ENCODE results near the gene MAP4K4. TPM values are rescaled to one million over a fixed set of nuclear protein-coding genes. Genes with fewer than 3 reads are reported as not detected.
"Not testable (repeated sequence)": the region's sequence is repeated elsewhere in the genome, so short reads cannot be mapped to it uniquely, and the experiment has no call there.

Gene MAP4K4
- total RNA-seq, 1 donor: 19.7 TPM

DNA sequence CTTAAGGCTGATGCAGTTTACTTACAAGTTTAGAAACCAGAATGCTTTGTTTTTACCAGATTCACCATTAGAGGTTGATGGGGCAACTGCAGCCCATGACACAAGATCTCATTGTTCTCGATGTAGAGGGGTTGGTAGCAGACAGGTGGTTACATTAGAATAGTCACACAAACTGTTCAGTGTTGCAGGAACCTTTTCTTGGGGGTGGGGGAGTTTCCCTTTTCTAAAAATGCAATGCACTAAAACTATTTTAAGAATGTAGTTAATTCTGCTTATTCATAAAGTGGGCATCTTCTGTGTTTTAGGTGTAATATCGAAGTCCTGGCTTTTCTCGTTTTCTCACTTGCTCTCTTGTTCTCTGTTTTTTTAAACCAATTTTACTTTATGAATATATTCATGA, 194.9 kb downstream of the MAP4K4 start:
- no peak for DNase-seq (ENCODE audit: low read depth in 2 of 3, low spot score in 2 of 3)

DNA sequence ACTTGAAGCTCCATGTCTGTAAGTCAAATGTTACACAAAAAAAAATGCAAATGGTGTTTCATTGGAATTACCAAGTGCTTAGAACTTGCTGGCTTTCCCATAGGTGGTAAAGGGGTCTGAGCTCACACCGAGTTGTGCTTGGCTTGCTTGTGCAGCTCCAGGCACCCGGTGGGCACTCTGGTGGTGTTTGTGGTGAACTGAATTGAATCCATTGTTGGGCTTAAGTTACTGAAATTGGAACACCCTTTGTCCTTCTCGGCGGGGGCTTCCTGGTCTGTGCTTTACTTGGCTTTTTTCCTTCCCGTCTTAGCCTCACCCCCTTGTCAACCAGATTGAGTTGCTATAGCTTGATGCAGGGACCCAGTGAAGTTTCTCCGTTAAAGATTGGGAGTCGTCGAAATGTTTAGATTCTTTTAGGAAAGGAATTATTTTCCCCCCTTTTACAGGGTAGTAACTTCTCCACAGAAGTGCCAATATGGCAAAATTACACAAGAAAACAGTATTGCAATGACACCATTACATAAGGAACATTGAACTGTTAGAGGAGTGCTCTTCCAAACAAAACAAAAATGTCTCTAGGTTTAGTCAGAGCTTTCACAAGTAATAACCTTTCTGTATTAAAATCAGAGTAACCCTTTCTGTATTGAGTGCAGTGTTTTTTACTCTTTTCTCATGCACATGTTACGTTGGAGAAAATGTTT, 196.3 kb downstream of the MAP4K4 start:
- no peak for DNase-seq (ENCODE audit: low read depth in 2 of 3, low spot score in 2 of 3)

- no peak for DNase-seq (ENCODE audit: low read depth in 2 of 3, low spot score in 2 of 3)
Observed at GRCh38 chr2:101895039-101895438, 197.5 kb downstream of the MAP4K4 start.

GRCh38 chr2:101895819-101896322, 198.4 kb downstream of the MAP4K4 start:
- DNase-seq (ENCODE audit: low read depth in 2 of 3, low spot score in 2 of 3): no peak

GRCh38 chr2:101897301-101897700, 199.8 kb downstream of the MAP4K4 start:
- no peak for DNase-seq (ENCODE audit: low read depth in 2 of 3, low spot score in 2 of 3)

DNA sequence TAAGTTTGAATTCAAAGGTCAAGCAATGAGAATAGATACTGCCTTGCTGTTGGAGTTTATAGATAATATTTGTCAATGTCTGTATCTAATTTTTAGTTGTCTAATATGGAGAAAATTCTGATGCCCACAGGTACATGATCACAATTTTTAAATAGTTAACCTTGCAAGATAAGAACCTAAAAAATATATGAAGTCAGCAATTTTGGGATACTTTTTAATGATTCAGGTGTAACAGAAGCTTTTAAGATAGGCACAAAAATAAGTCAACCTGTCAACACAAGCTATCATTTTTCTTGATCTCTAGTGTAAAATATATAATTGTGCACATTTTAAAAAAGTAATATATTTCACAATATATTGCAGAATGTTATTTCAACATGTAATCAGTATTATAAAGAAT, 201.8 kb downstream of the MAP4K4 start:
- DNase-seq (ENCODE audit: low read depth in 2 of 3, low spot score in 2 of 3): no peak

DNA sequence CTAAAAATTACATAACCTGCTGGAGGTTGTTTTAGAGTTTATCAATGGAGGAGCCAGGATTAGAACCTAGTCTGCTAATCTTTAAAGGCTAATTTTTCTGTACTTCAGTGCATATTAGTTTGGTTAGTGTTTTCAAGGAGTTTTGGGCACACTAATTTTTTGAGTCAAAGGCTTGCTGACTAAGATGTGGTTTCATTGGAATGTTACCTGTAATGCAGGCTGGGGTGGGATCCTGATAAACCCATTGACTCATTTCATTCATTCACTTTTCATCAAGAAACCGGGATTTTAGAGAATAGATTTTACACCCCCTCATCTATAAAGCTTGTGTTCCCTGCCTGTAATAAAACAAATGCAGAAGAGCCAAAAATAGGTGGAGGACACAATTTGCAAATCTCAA, 202.4 kb downstream of the MAP4K4 start:
- no peak for DNase-seq (ENCODE audit: low read depth in 2 of 3, low spot score in 2 of 3)

- no peak for DNase-seq (ENCODE audit: low read depth in 2 of 3, low spot score in 2 of 3)
Observed at GRCh38 chr2:101900375-101900774, 202.9 kb downstream of the MAP4K4 start.

GRCh38 chr2:101901241-101901640, 203.7 kb downstream of the MAP4K4 start:
- no peak for DNase-seq (ENCODE audit: low read depth in 2 of 3, low spot score in 2 of 3)

GRCh38 chr2:101902169-101902568, 204.7 kb downstream of the MAP4K4 start:
- no peak for DNase-seq (ENCODE audit: low read depth in 2 of 3, low spot score in 2 of 3)

GRCh38 chr2:101904916-101905315, 207.4 kb downstream of the MAP4K4 start:
- no peak for DNase-seq (ENCODE audit: low read depth in 2 of 3, low spot score in 2 of 3)

DNA sequence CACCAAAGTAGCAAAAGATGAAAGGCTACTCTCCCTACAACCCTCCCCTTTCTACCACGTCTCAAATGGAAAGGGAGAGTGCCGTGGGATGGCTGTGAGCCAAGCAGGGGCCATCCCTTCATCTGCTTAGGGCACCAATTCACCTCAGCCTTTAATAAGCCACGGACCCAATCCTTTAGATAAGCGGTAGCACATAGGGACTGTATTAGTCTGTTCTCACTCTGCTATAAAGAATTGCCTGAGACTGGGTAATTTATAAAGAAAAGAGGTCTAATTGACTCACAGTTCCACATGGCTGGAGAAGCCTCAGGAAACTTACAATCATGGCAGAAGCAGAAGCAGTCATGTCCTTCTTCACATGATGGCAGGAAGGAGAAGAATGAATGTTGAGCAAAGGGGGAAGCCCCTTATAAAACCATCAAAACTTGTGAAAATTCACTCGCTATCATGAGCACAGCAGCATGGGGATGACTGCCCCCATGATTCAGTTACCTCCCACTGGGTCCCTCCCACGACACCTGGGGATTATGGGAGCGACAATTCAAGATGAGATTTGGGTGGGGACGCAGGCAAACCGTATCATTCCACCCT, 208.3 kb downstream of the MAP4K4 start:
- DNase-seq (ENCODE audit: low read depth in 2 of 3, low spot score in 2 of 3): no peak

GRCh38 chr2:101909760-101910159, 212.3 kb downstream of the MAP4K4 start:
- no peak for DNase-seq (ENCODE audit: low read depth in 2 of 3, low spot score in 2 of 3)

- DNase-seq (ENCODE audit: low read depth in 2 of 3, low spot score in 2 of 3): no peak
Observed at GRCh38 chr2:101912545-101912944, 215.0 kb downstream of the MAP4K4 start.

- peak in 2 of 3 donors; percentile 73 to 86 for DNase-seq (ENCODE audit: low read depth in 2 of 3, low spot score in 2 of 3)
Observed at GRCh38 chr2:101921319-101921952, 223.9 kb downstream of the MAP4K4 start.

GRCh38 chr2:101921953-101922325, 224.4 kb downstream of the MAP4K4 start:
- no peak for DNase-seq (ENCODE audit: low read depth in 2 of 3, low spot score in 2 of 3)

DNA sequence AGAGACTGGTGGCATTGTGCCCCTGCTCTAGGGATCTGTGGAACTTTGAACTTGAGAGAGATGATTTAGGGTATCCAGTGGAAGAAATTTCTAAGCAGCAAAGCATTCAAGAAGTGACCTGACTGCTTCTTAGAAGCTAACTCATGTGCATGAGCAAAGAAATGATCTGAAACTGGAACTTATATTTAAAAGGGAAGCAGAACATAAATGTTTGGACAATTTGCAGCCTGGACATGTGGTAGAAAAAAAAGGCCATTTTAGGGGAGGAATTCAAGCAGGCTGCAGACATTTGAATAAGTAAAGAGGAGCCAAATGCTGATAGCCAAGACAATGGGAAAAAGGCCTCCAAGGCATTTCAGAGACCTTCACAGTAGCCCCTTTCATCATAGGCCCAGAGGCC, 226.8 kb downstream of the MAP4K4 start:
- not testable (repeated sequence) for DNase-seq (ENCODE audit: low read depth in 2 of 3, low spot score in 2 of 3)

GRCh38 chr2:101930019-101930418, 232.5 kb downstream of the MAP4K4 start:
- DNase-seq (ENCODE audit: low read depth in 2 of 3, low spot score in 2 of 3): no peak

DNA sequence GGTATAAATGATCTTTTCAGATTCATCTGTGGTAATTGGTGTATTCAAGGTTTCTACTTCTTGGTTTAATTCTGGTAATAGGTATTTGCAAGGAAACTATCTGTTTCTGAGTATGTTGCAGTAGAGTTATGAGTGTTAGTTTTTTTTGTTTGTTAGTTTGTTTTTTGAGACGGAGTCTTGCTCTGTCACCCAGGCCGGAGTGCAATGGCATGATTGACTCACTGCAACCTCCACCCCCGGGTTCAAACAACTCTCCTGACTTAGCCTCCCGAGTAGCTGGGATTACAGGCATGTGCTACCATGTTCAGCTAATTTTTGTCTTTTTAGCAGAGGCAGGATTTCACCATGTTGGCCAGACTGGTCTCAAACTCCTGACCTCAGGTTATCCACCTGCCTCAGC, 233.3 kb downstream of the MAP4K4 start:
- no peak for DNase-seq (ENCODE audit: low read depth in 2 of 3, low spot score in 2 of 3)

- DNase-seq (ENCODE audit: low read depth in 2 of 3, low spot score in 2 of 3): no peak
Observed at GRCh38 chr2:101931402-101931801, 233.9 kb downstream of the MAP4K4 start.

DNA sequence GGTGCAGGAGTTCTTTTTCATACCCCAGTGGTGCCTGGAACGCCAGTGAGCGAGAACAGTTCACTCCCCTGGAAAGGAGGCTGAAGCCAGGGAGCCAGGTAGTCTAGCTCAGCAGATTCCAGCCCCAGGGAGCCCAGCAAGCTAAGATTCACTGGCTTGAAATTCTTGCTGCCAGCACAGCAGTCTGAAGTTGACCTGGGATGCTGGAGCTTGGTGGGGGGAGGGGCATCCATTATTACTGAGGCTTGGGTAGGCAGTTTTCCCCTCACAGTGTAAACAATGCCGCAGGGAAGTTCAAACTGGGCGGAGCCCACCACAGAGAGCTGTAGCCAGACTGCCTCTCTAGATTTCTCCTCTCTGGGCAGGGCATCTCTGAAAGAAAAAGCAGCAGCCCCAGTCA, 238.3 kb downstream of the MAP4K4 start:
- DNase-seq (ENCODE audit: low read depth in 2 of 3, low spot score in 2 of 3): not testable (repeated sequence)

DNA sequence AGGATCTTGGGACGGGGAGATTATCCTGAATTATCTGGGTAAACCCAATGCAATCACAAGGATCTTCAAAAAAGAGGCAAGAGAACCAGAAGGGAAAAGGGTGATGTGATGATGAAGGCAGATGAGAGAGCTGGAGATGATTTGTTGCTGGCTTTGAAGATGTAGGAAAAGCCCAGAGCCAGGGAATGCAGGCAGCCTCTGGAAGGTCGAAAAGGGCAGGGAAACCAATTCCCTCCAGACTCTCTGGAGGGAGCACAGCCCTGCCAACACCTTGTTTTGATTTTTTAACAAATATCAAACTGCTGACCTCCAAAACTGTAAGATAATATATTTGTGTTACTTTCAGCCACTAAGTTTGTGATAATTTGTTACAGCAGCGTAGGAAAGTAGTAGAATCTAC, 245.3 kb downstream of the MAP4K4 start:
- no peak for DNase-seq (ENCODE audit: low read depth in 2 of 3, low spot score in 2 of 3)
